GM18526 (cell line): ENCODE data around the gene CKS1B.

Experiments used
- POLR2A ChIP-seq: IDR thresholded peaks from 3 replicates; pipeline ENCODE4 v1.6.1; 2011; ENCODE audit not compliant: insufficient read length; ENCODE audit errors: extremely low read depth

Gene CKS1B

DNA sequence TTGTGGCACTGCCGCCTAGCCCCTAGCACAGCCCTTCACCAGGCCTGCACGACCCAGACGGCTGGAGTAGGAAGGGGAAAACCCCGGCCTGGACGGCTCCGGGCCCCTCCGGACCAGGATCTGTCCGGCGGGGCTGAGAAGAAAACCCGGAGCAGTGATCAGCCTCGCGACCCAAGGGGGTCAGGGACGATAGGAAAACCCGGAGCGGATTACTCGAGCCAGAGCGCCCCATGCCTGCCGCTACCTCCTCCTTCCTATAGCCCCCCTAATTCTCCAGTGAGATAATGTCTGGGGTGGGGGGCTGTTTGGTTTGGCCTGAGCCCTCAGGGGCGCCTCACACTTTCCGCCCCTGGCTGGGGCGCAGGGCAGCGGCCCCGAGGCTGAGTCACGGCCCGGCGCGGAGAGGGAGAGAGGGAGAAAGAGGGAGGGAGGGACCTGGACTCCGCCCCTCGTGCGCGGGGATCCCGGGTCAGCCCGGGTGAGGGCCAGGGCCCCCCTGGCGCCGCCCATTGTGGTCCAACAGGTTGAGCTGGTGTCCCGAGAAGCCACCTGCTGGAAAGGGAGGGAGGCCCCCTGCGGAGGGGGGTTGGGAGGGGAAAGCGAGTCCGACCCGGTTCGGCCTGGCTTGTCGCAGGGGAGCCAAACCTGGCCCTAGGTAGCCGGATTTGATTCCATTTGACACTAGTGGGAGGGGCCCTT lies 26.4 kb downstream of the CKS1B start:
- peak; percentile 44 for TF ChIP-seq POLR2A

DNA sequence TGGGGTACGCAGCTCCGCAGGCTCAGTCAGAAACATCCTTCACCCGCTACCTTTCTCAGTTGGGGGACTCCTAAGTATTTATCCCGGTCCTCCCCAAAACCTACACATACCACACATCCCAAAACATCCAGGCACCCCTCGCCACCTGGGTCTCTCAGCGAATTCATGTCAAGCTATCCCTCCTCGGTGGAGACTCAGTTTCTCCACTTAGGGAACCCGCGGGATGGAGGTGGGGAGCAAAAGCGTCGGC lies 26.9 kb downstream of the CKS1B start:
- no peak for TF ChIP-seq POLR2A

DNA sequence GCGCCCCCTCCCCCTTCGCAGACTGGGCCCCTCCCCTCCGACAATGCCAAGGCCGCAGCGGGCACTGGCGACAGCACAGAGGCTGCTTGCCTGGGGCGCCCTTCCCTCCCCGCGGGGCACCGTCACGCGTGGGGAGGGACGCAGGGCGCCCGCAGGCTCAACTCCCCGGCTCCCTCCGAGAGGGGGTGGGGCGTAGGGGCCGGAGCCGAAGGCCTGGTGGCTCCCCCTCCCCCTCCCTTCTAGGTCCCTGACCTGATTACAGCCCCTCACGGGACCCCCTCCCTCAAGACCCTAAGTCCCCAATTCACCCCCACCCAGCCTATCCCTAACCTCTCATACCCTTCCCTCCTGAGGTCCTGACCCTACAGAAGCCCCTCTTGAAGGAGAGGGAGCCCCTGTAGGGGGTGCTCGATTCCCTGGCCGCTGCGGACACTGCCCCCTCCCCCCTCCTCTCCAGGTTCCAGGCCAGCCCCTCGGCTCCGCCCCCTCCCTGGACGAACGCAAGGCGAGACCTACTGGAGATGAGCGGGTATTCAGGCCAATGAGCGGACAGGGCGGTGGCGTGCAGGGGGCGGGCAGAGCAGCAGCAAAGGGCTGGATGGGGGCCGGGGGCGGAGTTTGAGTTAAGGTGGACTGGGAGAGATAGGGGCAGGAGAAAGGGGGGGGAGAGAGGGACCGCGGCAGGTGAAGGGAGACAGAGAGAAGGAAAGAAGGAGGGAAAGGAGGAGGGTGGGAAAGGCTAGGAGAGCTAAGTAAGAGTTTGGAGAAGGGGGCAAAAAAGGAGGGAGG lies 27.4 kb downstream of the CKS1B start:
- no peak for TF ChIP-seq POLR2A

DNA sequence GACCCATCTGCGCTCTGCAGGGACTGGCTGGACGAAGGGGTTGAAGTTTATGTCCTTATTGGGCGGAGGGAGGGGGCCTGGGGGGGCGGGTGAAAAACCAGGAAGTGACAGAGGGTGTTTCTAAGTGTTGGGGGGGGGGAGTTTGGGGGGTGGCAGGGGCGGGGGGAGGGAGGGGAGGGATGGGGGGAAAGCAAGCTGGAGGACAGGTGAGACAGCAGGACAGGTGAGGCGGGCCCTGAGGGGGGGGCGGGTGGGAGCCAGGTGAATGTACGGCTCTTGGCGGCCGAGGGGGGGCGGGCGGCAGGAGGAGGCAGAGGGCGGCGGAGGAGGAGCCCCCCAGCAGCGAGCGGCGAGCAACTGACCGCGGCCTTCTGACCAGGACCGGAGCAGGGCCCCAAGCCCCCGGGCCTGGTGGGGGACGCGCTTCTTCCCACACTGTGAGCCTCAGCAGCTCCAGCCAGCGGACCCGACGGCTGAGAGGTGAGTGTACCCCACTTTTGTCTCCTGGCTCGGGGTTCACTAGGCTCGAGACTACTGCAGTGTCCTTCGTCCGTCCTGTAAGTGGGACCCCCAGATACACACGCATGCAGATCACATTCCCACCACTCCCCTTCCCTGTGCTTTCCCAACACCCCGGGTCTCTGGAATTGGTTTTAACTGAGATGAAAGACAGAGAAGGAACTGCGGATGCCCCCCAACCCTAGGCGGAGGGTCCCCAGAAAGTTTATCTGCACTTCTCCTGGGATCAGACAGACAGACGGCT lies 28.2 kb downstream of the CKS1B start, which contains the start of gene ZBTB7B:
Gene ZBTB7B, plus strand, starts transcription at position 339 of the 763 bp plus-strand sequence. CDS start 11,859 bp downstream, outside the sequence.
- TF ChIP-seq POLR2A: peak; percentile 16

DNA sequence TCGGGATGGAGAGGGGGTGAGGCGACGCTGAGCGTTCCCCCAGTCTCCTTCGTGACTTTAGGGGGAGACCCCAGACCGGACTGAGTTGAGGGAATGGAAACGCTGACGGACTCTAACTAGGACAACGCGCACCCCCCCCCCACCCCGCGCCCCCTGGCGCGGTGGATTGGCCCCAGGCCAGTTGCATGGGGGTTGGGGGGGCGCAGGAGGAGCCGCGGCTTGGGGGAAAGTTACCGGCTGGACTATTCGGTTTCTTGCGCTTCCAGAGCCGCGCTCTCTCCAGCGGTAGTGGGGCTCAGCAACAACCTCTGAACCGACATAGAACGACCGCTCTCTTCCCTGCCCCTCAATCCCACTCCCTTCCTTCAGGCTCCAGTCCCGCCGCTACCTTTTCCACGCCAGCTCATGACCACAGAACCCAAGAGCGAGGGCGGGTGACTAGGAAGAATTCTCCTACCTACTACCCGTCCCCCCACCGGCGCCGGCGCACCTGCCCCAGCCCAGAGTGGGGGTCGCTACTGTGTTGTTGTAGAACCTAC lies 28.8 kb downstream of the CKS1B start:
- no peak for TF ChIP-seq POLR2A

DNA sequence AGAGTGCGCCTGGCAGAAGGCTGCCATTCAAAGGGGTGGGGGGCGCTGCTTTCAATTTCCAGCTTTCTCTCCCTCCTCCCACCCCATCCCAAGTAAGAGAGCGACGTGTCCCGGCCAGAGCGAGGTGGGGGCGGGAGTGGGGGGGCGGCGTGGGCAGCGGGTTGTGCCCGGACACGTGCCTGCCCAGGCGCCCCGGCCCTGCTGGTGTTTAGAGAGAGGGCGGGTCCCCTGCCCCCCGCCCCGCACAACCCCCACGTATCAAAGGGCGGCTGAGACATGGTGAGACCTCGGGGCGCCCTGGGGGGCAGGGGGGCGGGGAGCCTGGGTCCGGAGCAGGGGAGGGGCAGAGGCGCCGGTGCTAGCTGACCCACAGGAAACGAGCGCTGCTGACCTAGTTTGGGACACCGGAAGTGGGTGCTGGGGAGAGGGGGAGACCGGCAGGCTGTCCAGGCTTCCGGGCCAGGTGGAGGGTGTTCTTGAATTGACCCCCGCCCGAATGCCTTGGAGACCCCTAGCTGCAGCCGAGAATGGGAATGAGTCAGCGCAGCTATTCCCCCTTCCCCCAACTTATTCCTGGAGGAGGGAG lies 29.4 kb downstream of the CKS1B start:
- TF ChIP-seq POLR2A: no peak

DNA sequence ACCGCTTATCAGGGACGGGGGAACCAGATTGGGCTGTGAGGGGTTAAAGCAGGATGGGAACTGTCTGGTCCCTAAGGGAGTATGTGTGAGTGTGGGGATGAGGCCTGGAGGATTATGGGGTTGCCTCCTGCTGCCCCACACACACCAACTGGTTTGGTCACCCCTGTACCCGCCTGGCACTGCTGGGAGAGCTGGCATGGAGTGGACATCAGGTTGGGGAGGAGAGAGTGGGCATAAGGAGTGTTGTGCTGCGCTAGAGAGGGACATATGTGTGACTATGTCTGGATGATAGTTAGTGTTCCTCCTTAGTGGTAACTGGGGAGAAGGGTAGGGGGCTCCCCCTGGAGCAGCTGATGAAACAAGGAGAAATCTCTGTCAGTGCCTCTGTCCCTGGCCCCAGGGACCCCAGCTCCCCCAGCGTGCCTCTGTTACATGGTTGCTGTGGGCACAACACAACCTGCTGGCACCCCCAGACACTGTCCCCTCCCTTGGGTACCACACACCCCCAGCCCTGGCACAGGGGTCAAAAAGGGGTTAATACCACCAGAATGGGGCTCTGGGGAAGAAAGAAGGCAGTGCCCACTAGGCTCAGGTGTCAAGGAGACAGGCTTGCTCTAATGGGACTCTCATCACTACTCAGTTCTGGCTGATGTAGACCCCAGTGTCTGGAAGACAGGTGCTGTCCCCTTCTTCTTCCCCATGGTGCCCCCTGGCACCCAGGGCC lies 30.0 kb downstream of the CKS1B start:
- no peak for TF ChIP-seq POLR2A

DNA sequence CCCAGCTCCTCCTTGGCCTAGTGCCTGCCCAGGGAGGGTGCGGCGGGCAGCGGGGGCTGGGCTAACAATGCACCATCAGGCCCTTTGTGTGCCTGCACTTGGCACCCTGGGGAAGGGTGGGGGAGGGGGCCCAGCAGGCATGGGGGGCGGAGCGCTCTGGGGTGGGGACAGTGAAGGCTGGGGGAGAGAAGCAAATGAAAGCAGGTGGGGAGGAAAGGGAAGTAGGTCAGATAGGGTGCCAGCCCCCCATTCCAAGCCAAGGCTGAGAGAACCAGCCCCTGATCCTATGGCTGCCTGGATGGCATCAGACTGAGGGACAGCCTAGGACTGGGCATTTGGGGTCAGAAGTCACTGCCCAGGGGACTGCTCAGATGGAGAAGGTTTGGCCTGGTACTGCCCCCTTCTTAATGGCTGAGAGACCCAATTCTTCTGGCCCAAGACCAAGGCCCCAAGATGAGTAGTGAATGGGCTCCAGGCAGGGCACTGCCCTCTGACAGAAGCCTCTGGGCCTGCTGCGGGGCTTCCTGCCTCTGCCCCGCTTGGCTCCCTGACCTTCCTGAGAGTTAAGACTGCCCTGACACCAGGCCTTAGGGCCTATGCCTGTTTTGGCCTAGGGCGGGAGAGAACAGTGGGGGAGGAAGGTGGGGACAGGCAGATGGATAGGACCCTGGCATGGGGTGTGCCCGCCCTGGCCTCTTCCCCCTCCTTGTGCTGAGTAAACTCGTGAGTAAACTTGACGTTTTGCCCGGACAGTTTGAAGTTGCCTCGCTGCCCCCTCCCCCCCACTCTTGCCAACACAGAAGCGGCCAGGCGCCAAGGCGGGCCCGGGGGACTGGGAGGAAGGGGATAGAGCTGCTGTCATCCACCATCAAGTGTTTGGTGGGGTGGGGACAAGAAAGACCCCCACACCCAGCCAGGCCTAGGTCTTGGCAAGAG lies 30.9 kb downstream of the CKS1B start:
- TF ChIP-seq POLR2A: no peak

DNA sequence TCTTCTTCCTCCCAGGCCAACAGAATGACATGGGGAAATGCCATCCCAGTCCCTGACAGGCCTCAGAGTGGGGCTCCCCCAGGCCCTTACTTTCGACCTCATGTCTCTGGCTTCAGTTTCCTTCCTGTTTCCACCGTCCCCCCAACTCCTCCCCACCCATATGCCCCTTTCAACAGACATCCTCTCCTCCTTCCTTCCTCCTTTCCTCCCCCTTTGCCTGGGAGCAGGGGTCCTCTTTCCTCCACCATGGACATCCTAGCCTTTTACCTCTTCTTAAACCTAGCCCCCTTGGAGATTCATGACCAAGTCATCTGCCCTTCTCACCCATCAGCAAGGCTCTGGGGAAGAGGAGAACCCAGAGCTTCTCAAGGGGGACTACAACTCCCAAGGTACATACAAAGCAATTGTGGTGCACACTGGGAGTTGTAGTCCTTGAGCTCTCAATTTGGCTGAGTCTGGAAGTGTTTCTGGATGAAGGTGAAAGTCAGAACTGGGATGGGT lies 32.2 kb downstream of the CKS1B start:
- no peak for TF ChIP-seq POLR2A

DNA sequence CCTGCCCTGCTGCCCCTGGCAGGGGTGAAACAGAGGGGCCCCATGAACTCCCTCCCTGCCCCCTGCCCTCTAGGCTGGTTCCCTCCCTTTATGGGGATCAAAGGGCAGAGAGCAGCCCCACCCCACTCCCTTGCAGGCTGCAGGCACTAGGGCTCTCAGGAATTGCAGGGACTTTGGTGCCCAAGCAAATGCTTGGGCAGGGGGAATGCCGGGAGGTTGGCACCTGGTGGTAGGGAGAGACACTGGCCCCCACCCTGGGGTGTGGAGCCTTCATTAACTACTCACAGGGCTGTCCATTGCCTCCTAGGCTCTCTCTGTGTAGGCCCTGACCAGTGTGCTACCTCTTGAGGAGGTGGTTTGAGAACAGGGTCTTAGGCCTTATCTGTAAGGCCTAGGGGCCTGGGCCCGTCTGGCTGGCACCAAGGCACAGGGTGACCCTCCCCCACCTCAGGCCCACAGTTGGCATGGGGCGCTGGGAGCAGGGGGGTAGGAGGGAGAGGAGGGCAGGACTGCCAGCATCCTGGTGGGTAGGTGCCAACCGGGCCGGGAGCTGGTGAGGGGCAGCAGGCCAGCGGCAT lies 32.9 kb downstream of the CKS1B start:
- no peak for TF ChIP-seq POLR2A

DNA sequence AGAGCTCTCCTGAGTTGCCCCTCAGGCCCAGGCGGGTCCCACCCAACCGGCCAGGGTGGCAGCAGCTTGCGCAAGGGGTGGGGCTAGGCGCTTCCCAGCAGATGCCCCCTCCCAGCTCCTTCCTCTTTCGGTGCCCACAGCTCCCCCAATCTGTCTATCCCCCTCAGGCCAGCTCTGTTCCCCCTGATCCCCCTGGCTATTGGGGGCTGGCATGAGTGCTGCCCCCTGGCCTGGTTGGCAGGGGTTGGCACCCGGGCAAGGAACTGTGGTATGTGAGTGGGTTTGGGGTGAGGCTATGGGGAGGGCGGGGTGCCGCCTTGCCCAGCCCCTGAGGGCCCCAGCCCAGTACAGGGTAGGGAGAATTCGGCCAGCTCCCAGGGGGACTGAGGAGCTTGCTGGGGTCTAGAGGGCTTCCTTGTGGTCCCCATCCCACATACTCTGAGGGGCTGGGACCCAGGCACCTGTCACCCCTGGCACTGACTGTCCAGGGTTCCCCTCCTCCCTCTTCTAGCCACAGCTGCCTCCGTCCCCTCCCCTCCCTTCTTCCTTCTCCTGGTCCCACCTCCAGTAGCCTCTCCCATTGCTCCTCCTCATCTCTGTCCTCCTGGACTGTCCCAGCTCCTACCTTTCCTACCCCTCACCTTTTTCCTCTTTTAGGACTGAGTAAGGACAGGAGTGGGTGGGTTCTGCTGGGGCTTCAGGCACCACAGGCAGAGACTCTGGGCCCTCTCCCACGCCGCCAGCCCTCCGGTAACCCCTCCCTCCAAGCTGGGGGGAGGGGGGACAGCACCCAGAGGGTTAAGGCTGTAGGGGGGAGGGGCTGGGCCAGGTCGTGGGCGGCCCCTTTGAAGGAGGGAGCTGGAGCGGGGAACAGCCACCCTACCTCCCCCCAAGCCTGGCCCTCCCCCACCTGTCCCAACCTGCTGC lies 33.8 kb downstream of the CKS1B start:
- TF ChIP-seq POLR2A: no peak

DNA sequence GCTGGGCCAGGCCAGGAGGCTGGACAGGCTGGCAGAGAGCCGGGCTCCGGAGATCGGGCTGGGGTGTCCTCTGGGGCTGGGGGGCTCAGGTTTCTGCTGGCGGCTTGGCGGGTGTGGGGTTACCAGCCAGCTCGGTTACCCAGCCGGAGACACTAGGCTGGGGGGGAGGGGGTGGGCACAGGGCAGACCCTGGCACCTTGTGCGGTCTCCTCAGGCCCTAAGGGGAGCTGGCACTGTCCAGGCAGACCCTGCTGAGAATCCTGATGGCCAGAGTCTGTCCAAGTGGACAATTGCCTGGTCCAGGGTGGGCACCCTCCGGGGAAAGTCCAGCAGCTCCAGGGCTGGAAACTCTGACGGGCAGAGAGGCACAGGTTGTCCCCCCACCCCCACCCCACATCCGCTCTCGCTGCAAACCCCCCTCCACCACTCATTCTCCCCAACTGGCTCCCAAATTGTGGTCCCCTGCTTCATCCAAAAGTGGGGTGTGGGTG lies 34.8 kb downstream of the CKS1B start:
- TF ChIP-seq POLR2A: no peak

DNA sequence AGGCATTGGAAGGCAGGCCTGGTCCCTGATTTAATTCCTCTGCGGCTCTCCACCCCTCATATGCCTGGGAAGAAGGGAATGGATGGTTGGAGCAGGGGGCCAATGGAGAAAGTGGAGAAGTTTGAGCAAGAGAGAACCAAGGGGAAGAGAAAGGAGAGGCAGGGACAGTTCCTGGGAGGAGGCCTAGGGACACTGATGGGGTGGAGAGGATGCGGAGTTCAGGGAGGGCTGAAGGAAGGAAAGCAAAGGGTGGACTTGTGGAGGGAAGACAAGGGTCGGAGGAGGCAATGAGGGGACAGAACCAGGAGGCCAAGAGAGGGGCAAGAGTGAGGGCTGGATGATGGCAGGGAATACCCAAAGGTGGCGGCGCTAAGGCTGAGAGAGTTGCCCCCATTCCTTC lies 35.3 kb downstream of the CKS1B start:
- no peak for TF ChIP-seq POLR2A
